Chondrocyte (in vitro differentiated cells): Measurements from ENCODE around the gene IER5. TPM values are rescaled to one million over a fixed set of nuclear protein-coding genes. Genes with fewer than 3 reads are reported as not detected.

Experiments
- DNase-seq: peaks from one replicate; pipeline ENCODE4 v3.0.0; 2021; ENCODE audit warnings: mixed read lengths, low spot score
- H3K27ac Mint-ChIP-seq: one replicate; pipeline ENCODE4 v1.8.0; 2021; ENCODE audit warnings: mild to moderate bottlenecking, moderate library complexity, mixed read lengths; ENCODE audit not compliant: unreplicated experiment
- H3K27me3 Mint-ChIP-seq: 2 replicates; pipeline ENCODE4 v1.8.0; 2021; ENCODE audit warnings: low read depth, mixed read lengths
- H3K36me3 Mint-ChIP-seq: 2 replicates; pipeline ENCODE4 v1.8.0; 2021; ENCODE audit warnings: low read depth, mixed read lengths
- H3K4me1 Mint-ChIP-seq: 2 replicates; pipeline ENCODE4 v1.8.0; 2021; ENCODE audit warnings: low read depth, mild to moderate bottlenecking, mixed read lengths
- H3K4me3 Mint-ChIP-seq: one replicate; pipeline ENCODE4 v1.8.0; 2021; ENCODE audit warnings: mild to moderate bottlenecking, moderate library complexity, mixed read lengths; ENCODE audit not compliant: unreplicated experiment
- H3K9me3 Mint-ChIP-seq: 2 replicates; pipeline ENCODE4 v1.8.0; 2021; ENCODE audit warnings: low read depth, mixed read lengths
- CTCF ChIP-seq: fragments of 200-600 bp; sonication (generic); IDR thresholded peaks from 2 replicates; pipeline ENCODE4 v1.5.0; 2021; ENCODE audit warnings: antibody characterized with exemption, mild to moderate bottlenecking, moderate library complexity
- total RNA-seq: library from RNA; stranded (reverse); gene quantifications from 3 replicates; pipeline ENCODE4 v1.2.1, GENCODE V29; 2021

Gene IER5
- total RNA-seq, 1 donor from 2014 or later, result 15.6 TPM

- no peak overlapping the region for H3K27ac Mint-ChIP-seq
- no peak overlapping the region for H3K4me3 Mint-ChIP-seq
- H3K9me3 Mint-ChIP-seq, result no peaks in the 10 kb centered on the region
These were observed 8.7 kb downstream of the IER5 start for GRCh38 chr1:181097242-181097641.

GRCh38 chr1:181099152-181100014 lies 10.9 kb downstream of the IER5 start:
- TF ChIP-seq CTCF, result no peak
- Mint-ChIP-seq H3K36me3 (no peaks in the 10 kb centered on the region), H3K4me3 (no peak overlapping the region), H3K27me3 (no peaks in the 10 kb centered on the region), H3K9me3 (no peaks in the 10 kb centered on the region), H3K27ac (peak overlapping the region; percentile 87), H3K4me1 (peaks cover 96% of the 10 kb centered on the region)
- no peak for DNase-seq

More at GRCh38 chr1:181097242-181097641, 8.7 kb downstream of the IER5 start:
- Mint-ChIP-seq H3K4me1 (peaks cover 96% of the 10 kb centered on the region), H3K27me3 (no peaks in the 10 kb centered on the region), H3K36me3 (peaks cover 4% of the 10 kb centered on the region)
- no peak for TF ChIP-seq CTCF
- DNase-seq, result no peak

- H3K27me3 Mint-ChIP-seq, result no peaks in the 10 kb centered on the region
- DNase-seq, result no peak
- H3K4me3 Mint-ChIP-seq, result no peak overlapping the region
- no peaks in the 10 kb centered on the region for H3K9me3 Mint-ChIP-seq
- TF ChIP-seq CTCF, result no peak
- peak overlapping the region; percentile 87 for H3K27ac Mint-ChIP-seq
- H3K4me1 Mint-ChIP-seq, result peaks cover 90% of the 10 kb centered on the region
- H3K36me3 Mint-ChIP-seq, result no peaks in the 10 kb centered on the region
These were observed 11.8 kb downstream of the IER5 start for GRCh38 chr1:181100015-181100905.

- no peak for TF ChIP-seq CTCF
- no peaks in the 10 kb centered on the region for H3K27me3 Mint-ChIP-seq
- H3K4me1 Mint-ChIP-seq, result peaks cover 86% of the 10 kb centered on the region
- no peaks in the 10 kb centered on the region for H3K9me3 Mint-ChIP-seq
- H3K4me3 Mint-ChIP-seq, result no peak overlapping the region
- no peak for DNase-seq
- H3K36me3 Mint-ChIP-seq, result no peaks in the 10 kb centered on the region
- peak overlapping the region; percentile 78 for H3K27ac Mint-ChIP-seq
These were observed 12.4 kb downstream of the IER5 start for GRCh38 chr1:181100934-181101333.

- no peak for TF ChIP-seq CTCF
- H3K36me3 Mint-ChIP-seq, result no peaks in the 10 kb centered on the region
- H3K4me1 Mint-ChIP-seq, result peaks cover 82% of the 10 kb centered on the region
- no peak for DNase-seq
- peak overlapping the region; percentile 78 for H3K27ac Mint-ChIP-seq
- H3K27me3 Mint-ChIP-seq, result no peaks in the 10 kb centered on the region
- H3K9me3 Mint-ChIP-seq, result no peaks in the 10 kb centered on the region
- no peak overlapping the region for H3K4me3 Mint-ChIP-seq
These were observed 13.2 kb downstream of the IER5 start for GRCh38 chr1:181101581-181102226.
